K562 (cell line): ENCODE results near the gene CRACR2B. TPM values are rescaled to one million over a fixed set of nuclear protein-coding genes. Genes with fewer than 3 reads are reported as not detected.
A peak's percentile ranks its signal among the peaks of the same experiment; 100 is the strongest.

Experiments used
- CCNT2 ChIP-seq: IDR thresholded peaks from 2 replicates; pipeline ENCODE4 v1.6.1; 2011; ENCODE audit warnings: borderline replicate concordance, low read depth, mild to moderate bottlenecking, moderate library complexity, mixed read lengths, low read length; ENCODE audit not compliant: insufficient read length; ENCODE audit errors: extremely low read depth
- CREM ChIP-seq: IDR thresholded peaks from 2 replicates; pipeline ENCODE4 v1.6.1; 2014; ENCODE audit warnings: antibody characterized with exemption, low read depth
- ELF2 ChIP-seq: fragments of 250-450 bp; sonication (Bioruptor Pico); IDR thresholded peaks from 2 replicates; pipeline ENCODE4 v1.5.0; 2021; ENCODE audit warnings: mild to moderate bottlenecking
- ETS2 ChIP-seq: IDR thresholded peaks from 2 replicates; pipeline ENCODE4 v1.6.1; 2016; ENCODE audit warnings: borderline replicate concordance, missing genetic modification characterization, mild to moderate bottlenecking, moderate library complexity, missing compliant biosample characterization; ENCODE audit not compliant: poor library complexity, severe bottlenecking
- HIVEP1 ChIP-seq: fragments of 250-450 bp; sonication (Bioruptor Pico); IDR thresholded peaks from 2 replicates; pipeline ENCODE4 v1.4.0; 2020; ENCODE audit warnings: mild to moderate bottlenecking
- MLX ChIP-seq, 2 experiments: fragments of 450-650 bp in 1 of 2; sonication (generic) in 1 of 2; formaldehyde crosslinking; conservative IDR thresholded peaks; 2 replicates each; pipeline versions ENCODE4 v1.4.0 to v1.8.1; 2020 to 2022; ENCODE audit warnings: mild to moderate bottlenecking in 1 of 2, missing genetic modification reagents in 1 of 2
- NFYB ChIP-seq: IDR thresholded peaks from 2 replicates; pipeline ENCODE4 v1.6.1; 2011; ENCODE audit warnings: mild to moderate bottlenecking, moderate library complexity; ENCODE audit not compliant: insufficient read length; ENCODE audit errors: extremely low read depth
- POLR2AphosphoS5 ChIP-seq: IDR thresholded peaks from 2 replicates; pipeline ENCODE4 v1.6.1; 2011; ENCODE audit warnings: mild to moderate bottlenecking, low read depth, low read length, moderate library complexity; ENCODE audit not compliant: control insufficient read depth, insufficient read depth
- POLR2B ChIP-seq: fragments of 450-650 bp; IDR thresholded peaks from 2 replicates; pipeline ENCODE4 v1.6.1; 2018; ENCODE audit warnings: low read depth; ENCODE audit not compliant: partially characterized antibody
- PTRF ChIP-seq: fragments of 450-650 bp; IDR thresholded peaks from 2 replicates; pipeline ENCODE4 v1.6.1; 2016; ENCODE audit warnings: mild to moderate bottlenecking, missing genetic modification characterization, missing compliant biosample characterization
- RFX7 ChIP-seq: fragments of 250-450 bp; sonication (Bioruptor Pico); IDR thresholded peaks from 2 replicates; pipeline ENCODE4 v1.5.1; 2021; ENCODE audit warnings: mild to moderate bottlenecking
- SMARCC2 ChIP-seq: fragments of 450-650 bp; IDR thresholded peaks from 2 replicates; pipeline ENCODE4 v1.6.1; 2017; ENCODE audit warnings: antibody characterized with exemption, moderate library complexity, mild to moderate bottlenecking, low read depth
- SRSF7 ChIP-seq: fragments of 200-400 bp; formaldehyde crosslinking; optimal IDR thresholded peaks from 2 replicates; pipeline ENCODE3; 2017; ENCODE audit warnings: mild to moderate bottlenecking, low read depth, low read length
- TAF9B ChIP-seq: fragments of 450-650 bp; IDR thresholded peaks from 2 replicates; pipeline ENCODE4 v1.6.1; 2018; ENCODE audit warnings: mild to moderate bottlenecking; ENCODE audit not compliant: partially characterized antibody
- ZNF589 ChIP-seq: fragments of 200-800 bp; sonication (Bioruptor generic); IDR thresholded peaks from 2 replicates; pipeline ENCODE4 v1.6.1; 2016; ENCODE audit warnings: low read depth, missing genetic modification characterization, missing compliant biosample characterization
- polyA plus RNA-seq, 8 experiments: library from polyadenylated mRNA; depleted of rRNA in 4 of 8; stranded (reverse) in 5 of 8; unstranded in 3 of 8; fragments of >200 nt; fragmentation: Nextera tagmentation in 2 of 8; fragmentation: Illumina TruSeq in 1 of 8; extraction: Ambion mirVana in 2 of 8; extraction: Trizol in 1 of 8; gene quantifications; 2 replicates each; pipeline versions ENCODE4 v1.2.1 to v1.2.3, GENCODE V29; 2011 to 2014; ENCODE audit warnings: inconsistent platforms in 1 of 8, missing spikeins in 1 of 8
- total RNA-seq, 7 experiments: library from RNA; depleted of rRNA in 6 of 7; stranded (reverse); fragments of >200 nt in 6 of 7; fragmentation: Illumina TruSeq in 2 of 7; extraction: Trizol in 2 of 7; gene quantifications; 2 replicates each; pipeline versions ENCODE4 v1.2.1 to v1.2.3, GENCODE V29; 2011 to 2021; ENCODE audit warnings: low replicate concordance in 1 of 7
- TF ChIP-seq, protein P1 (sequence below), 2 experiments: fragments of 450-650 bp; formaldehyde crosslinking in 1 of 2; IDR thresholded peaks; 2 replicates each; pipeline versions ENCODE4 v1.4.0 to v1.6.1; 2014 to 2020; ENCODE audit warnings: mild to moderate bottlenecking in 2 of 2, borderline replicate concordance in 1 of 2, low read depth in 1 of 2
- TF ChIP-seq, protein P2 (sequence below), 2 experiments: fragments of 250-450 bp in 1 of 2; fragments of 450-650 bp in 1 of 2; sonication (Bioruptor Pico) in 1 of 2; IDR thresholded peaks; 2 replicates each; pipeline versions ENCODE4 v1.6.1 to v1.8.0; 2016 to 2021; ENCODE audit warnings: mild to moderate bottlenecking in 2 of 2, moderate library complexity in 2 of 2, missing compliant biosample characterization in 1 of 2, missing genetic modification characterization in 1 of 2

Gene CRACR2B
- total and polyA plus RNA-seq, 9 of the 15 experiments (the other 6 are each of a cell fraction or from before 2014, with no cell fraction given), result 0.10 to 51.0 (median 6.0) TPM

GRCh38 chr11:827146-827896, 398 bp upstream of the CRACR2B start (continued):
- TF ChIP-seq, protein P1, sequence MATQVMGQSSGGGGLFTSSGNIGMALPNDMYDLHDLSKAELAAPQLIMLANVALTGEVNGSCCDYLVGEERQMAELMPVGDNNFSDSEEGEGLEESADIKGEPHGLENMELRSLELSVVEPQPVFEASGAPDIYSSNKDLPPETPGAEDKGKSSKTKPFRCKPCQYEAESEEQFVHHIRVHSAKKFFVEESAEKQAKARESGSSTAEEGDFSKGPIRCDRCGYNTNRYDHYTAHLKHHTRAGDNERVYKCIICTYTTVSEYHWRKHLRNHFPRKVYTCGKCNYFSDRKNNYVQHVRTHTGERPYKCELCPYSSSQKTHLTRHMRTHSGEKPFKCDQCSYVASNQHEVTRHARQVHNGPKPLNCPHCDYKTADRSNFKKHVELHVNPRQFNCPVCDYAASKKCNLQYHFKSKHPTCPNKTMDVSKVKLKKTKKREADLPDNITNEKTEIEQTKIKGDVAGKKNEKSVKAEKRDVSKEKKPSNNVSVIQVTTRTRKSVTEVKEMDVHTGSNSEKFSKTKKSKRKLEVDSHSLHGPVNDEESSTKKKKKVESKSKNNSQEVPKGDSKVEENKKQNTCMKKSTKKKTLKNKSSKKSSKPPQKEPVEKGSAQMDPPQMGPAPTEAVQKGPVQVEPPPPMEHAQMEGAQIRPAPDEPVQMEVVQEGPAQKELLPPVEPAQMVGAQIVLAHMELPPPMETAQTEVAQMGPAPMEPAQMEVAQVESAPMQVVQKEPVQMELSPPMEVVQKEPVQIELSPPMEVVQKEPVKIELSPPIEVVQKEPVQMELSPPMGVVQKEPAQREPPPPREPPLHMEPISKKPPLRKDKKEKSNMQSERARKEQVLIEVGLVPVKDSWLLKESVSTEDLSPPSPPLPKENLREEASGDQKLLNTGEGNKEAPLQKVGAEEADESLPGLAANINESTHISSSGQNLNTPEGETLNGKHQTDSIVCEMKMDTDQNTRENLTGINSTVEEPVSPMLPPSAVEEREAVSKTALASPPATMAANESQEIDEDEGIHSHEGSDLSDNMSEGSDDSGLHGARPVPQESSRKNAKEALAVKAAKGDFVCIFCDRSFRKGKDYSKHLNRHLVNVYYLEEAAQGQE (IDR thresholded peaks at IDR 0.05; ENCODE audit: borderline replicate concordance), result no peak
- TF ChIP-seq, protein P1 (CRISPR knock-in tag; IDR thresholded peaks at IDR 0.05; ENCODE audit: low read depth), result peak; percentile 24; the same call in 1 of the 2 replicates
- no peak for TF ChIP-seq NFYB
- TF ChIP-seq ZNF589 (CRISPR knock-in tag), result no peak
- TF ChIP-seq CCNT2, result peak; percentile 47
- TF ChIP-seq ETS2 (tag), result no peak
- TF ChIP-seq HIVEP1, result no peak
- peak; percentile 4; the same call in 1 of the 2 replicates for TF ChIP-seq CREM
- TF ChIP-seq ELF2 (CRISPR knock-in tag), result no peak
- TF ChIP-seq TAF9B, result no peak
- no peak for TF ChIP-seq RFX7 (CRISPR knock-in tag)
- no peak for TF ChIP-seq SMARCC2
- no peak for TF ChIP-seq SRSF7
- no peak for TF ChIP-seq PTRF (tag)
- peak; percentile 54 for TF ChIP-seq POLR2B
- TF ChIP-seq, protein P2, sequence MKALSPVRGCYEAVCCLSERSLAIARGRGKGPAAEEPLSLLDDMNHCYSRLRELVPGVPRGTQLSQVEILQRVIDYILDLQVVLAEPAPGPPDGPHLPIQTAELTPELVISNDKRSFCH (CRISPR knock-in tag; IDR thresholded peaks at IDR 0.05), result no peak
- TF ChIP-seq, protein P2 (tag; IDR thresholded peaks at IDR 0.05), result no peak
- TF ChIP-seq POLR2AphosphoS5, result no peak
- no peak for TF ChIP-seq MLX (CRISPR knock-in tag; conservative IDR thresholded peaks at IDR 0.05)
